T-cell (primary cell): ENCODE results near the gene TRIM15. TPM values are rescaled to one million over a fixed set of nuclear protein-coding genes. Genes with fewer than 3 reads are reported as not detected.

Source experiments
- ATAC-seq, 4 experiments: fragments of 200-7000 bp in 3 of 4; fragments of 150-1000 bp in 1 of 4; cut with Tn5 transposase; replicated peaks in 1 of 4; 1 replicate in 3 of 4; 2 replicates in 1 of 4; pipeline ENCODE4 v1.10.0; 2021; ENCODE audit warnings: moderate library complexity in 3 of 4, mild to moderate bottlenecking in 2 of 4, moderate number of reproducible peaks in 1 of 4
- CTCF ChIA-PET, 2 donors: fragments of 300-600 bp; sonication (Branson Sonifier 250); formaldehyde crosslinking; loops; one replicate each; lab custom pipeline; 2022; ENCODE audit warnings: antibody characterized with exemption in 2 of 2; lab: Charles Lee
- POLR2A ChIA-PET, 2 donors: fragments of 300-600 bp; sonication (Branson Sonifier 250); formaldehyde crosslinking; loops; one replicate each; lab custom pipeline; 2022; ENCODE audit warnings: antibody characterized with exemption in 2 of 2; lab: Charles Lee
- DNase-seq, 35 experiments: peaks; one replicate each; pipeline versions ENCODE4 v3.0.0 to v3.0.0-alpha.2; 2013 to 2023
- H3K27ac ChIP-seq: one replicate; pipeline ENCODE4 v1.5.1; 2013; ENCODE audit warnings: low read length
- H3K27me3 ChIP-seq, 2 experiments: replicated peaks in 1 of 2; 1 replicate in 1 of 2; 2 replicates in 1 of 2; pipeline versions ENCODE4 v1.6.1 to v1.7.0; 2013; ENCODE audit warnings: low read length in 1 of 2, mixed read lengths in 1 of 2; ENCODE audit not compliant: control insufficient read depth in 2 of 2, insufficient read depth in 2 of 2; ENCODE audit errors: extremely low read depth in 1 of 2
- H3K36me3 ChIP-seq, 2 donors: 1 replicate in 1 of 2; 2 replicates in 1 of 2; pipeline versions ENCODE4 v1.6.1 to v1.7.0; 2013; ENCODE audit warnings: low read length in 1 of 2; ENCODE audit not compliant: control insufficient read depth in 2 of 2, insufficient read depth in 1 of 2; ENCODE audit errors: extremely low read depth in 1 of 2
- H3K4me1 ChIP-seq, 2 experiments: 1 replicate in 1 of 2; 2 replicates in 1 of 2; pipeline versions ENCODE4 v1.6.1 to v1.7.0; 2013; ENCODE audit warnings: low read length in 2 of 2, mixed read lengths in 1 of 2; ENCODE audit not compliant: insufficient read depth in 2 of 2, control insufficient read depth in 1 of 2; ENCODE audit errors: extremely low read depth in 1 of 2
- H3K4me3 ChIP-seq, 2 donors: 1 replicate in 1 of 2; 2 replicates in 1 of 2; pipeline versions ENCODE4 v1.5.1 to v1.7.0; 2013; ENCODE audit warnings: mild to moderate bottlenecking in 2 of 2, low read length in 1 of 2, moderate library complexity in 1 of 2; ENCODE audit not compliant: control insufficient read depth in 1 of 2; ENCODE audit errors: extremely low read depth in 1 of 2
- H3K9me3 ChIP-seq: 2 replicates; pipeline ENCODE4 v1.7.0; 2013
- H3K27ac Mint-ChIP-seq, 2 donors: one replicate each; pipeline ENCODE4 v1.8.0; 2020 to 2021; ENCODE audit warnings: mild to moderate bottlenecking in 2 of 2, mixed read lengths in 2 of 2
- H3K27me3 Mint-ChIP-seq, 2 donors: one replicate each; pipeline ENCODE4 v1.8.0; 2021 to 2022; ENCODE audit warnings: mixed read lengths in 2 of 2
- H3K36me3 Mint-ChIP-seq: one replicate; pipeline ENCODE4 v1.8.0; 2021; ENCODE audit warnings: mixed read lengths
- H3K4me1 Mint-ChIP-seq, 3 donors: one replicate each; pipeline ENCODE4 v1.8.0; 2020 to 2022; ENCODE audit warnings: mixed read lengths in 3 of 3, mild to moderate bottlenecking in 1 of 3
- H3K4me3 Mint-ChIP-seq, 3 donors: one replicate each; pipeline ENCODE4 v1.8.0; 2020 to 2022; ENCODE audit warnings: mild to moderate bottlenecking in 3 of 3, mixed read lengths in 3 of 3, moderate library complexity in 3 of 3
- H3K9me3 Mint-ChIP-seq, 3 donors: one replicate each; pipeline ENCODE4 v1.8.0; 2020 to 2022; ENCODE audit warnings: mixed read lengths in 3 of 3
- WGBS: methylation state at CpG from one replicate; pipeline ENCODE4 v1.1.5; 2013; ENCODE audit warnings: missing lambda C conversion rate; ENCODE audit not compliant: insufficient coverage; 5-methylcytosine and 5-hydroxymethylcytosine counted together
- total RNA-seq, 35 experiments: library from RNA in 6 of 35; stranded (reverse) in 6 of 35; fragments of 120-200 nt in 1 of 35; gene quantifications; one replicate each; pipeline versions ENCODE4 v1.2.1 to v1.2.4 and lab custom pipeline; 2013 to 2026

TRIM15 gene
- total RNA-seq, 5 donors from 2014 or later (not counting 1 experiment from before 2014, with no cell fraction given): not detected

DNA sequence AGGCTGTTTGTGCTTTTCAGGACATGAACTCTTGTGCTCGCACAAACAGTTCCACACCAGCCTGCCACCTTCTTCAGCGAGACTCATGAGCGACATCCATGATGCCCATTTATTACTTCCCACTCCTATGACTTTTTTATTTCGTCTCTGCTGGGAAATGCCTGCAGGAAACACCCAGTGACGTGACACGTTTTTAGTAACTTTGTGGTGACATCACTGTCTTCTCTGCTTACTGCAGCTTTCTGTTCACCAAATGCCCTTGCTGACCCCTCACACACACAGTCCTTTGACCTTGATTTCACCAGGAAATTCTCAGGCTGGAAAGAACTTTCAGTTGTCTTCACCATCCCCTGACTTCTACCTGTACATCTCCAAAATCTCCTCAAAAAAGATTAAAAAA, 18.5 kb upstream of the TRIM15 start:
- Histone ChIP-seq H3K27me3 (peaks cover 0 to 16% of the 10 kb centered on the region in 2 experiments), H3K27ac (no peak overlapping the region), H3K4me3 (no peak overlapping the region), H3K36me3 (no peaks in the 10 kb centered on the region), H3K9me3 (no peaks in the 10 kb centered on the region), H3K4me1 (no peaks in the 10 kb centered on the region)
- ChIA-PET CTCF (interaction anchor here in 1 of 2 donors (0.7 kb wide), 1 partner anchor 21 kb away, joined by 3 read pairs; no protein-coding TSS in a partner anchor), POLR2A (no interaction called here)
- Mint-ChIP-seq H3K27ac (no peak overlapping the region), H3K27me3 (peaks cover 41 to 44% of the 10 kb centered on the region in 2 donors), H3K9me3 (no peaks in the 10 kb centered on the region), H3K36me3 (no peaks in the 10 kb centered on the region), H3K4me1 (no peaks in the 10 kb centered on the region), H3K4me3 (no peak overlapping the region)
- WGBS: 83% methylated on average over 6 of the region's 6 CpGs
- no peak for ATAC-seq
- DNase-seq: no peak

DNA sequence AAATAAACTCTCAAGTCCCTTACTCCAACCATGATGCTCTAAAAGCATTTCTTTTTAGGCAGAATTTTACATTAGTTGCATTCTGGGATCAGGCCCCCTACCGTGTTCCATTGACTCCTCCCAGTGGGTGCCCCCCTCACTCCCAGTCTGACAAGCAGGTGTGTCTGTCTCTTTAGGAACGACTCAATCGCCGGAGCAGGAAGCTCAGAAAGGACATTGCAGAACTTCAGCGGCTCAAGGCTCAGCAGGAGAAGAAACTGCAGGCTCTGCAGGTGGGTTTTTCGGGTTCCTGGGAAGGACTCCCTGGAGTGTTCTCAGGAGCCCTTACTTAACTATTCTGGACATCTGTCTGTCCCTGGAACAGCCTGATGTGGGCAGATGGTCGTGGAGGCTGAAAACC, 17.5 kb upstream of the TRIM15 start:
- Mint-ChIP-seq H3K27ac (no peak overlapping the region), H3K4me1 (no peaks in the 10 kb centered on the region), H3K36me3 (no peaks in the 10 kb centered on the region), H3K4me3 (no peak overlapping the region), H3K27me3 (peaks cover 40 to 47% of the 10 kb centered on the region in 2 donors), H3K9me3 (no peaks in the 10 kb centered on the region)
- CTCF ChIA-PET: no interaction called here
- Histone ChIP-seq H3K27me3 (peaks cover 0 to 15% of the 10 kb centered on the region in 2 experiments), H3K4me3 (no peak overlapping the region), H3K4me1 (no peaks in the 10 kb centered on the region), H3K36me3 (no peaks in the 10 kb centered on the region), H3K9me3 (no peaks in the 10 kb centered on the region), H3K27ac (no peak overlapping the region)
- WGBS: 77% methylated on average over 7 of the region's 7 CpGs
- POLR2A ChIA-PET: no interaction called here
- ATAC-seq (no peak), DNase-seq (no peak)

DNA sequence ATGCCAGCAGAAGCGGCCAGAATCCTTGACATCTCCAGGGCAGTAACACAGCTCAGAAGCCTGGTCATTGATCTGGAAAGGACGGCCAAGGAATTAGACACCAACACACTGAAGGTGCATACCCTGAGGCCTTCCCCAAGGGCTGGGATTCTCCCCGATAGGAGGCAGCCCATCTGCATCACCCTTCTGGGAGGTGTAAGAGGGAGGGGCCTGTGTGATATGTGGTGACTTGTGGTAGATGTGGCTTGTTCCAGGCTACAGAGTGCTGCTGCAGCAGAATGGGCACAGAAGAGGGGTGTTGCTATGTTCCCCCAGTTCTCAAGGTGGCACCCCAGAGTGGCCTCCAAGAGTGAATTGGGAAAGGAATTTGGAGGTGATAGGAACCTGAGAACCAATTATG, 16.2 kb upstream of the TRIM15 start:
- H3K27ac ChIP-seq: no peak overlapping the region
- 43% methylated on average over 2 of the region's 3 CpGs for WGBS
- Mint-ChIP-seq H3K4me3 (no peak overlapping the region), H3K4me1 (peaks cover 0 to 4% (median 4%) of the 10 kb centered on the region in 3 donors), H3K9me3 (no peaks in the 10 kb centered on the region), H3K27me3 (peaks cover 30 to 43% of the 10 kb centered on the region in 2 donors), H3K36me3 (no peaks in the 10 kb centered on the region), H3K27ac (no peak overlapping the region)
- H3K4me1 ChIP-seq: no peaks in the 10 kb centered on the region
- no peaks in the 10 kb centered on the region for H3K36me3 ChIP-seq
- CTCF ChIA-PET: interaction anchor here in 1 of 2 donors (0.7 kb wide), 1 partner anchor 43 kb away, joined by 3 read pairs; no protein-coding TSS in a partner anchor
- ATAC-seq (no peak), DNase-seq (no peak)
- no peak overlapping the region for H3K4me3 ChIP-seq
- H3K9me3 ChIP-seq: no peaks in the 10 kb centered on the region
- H3K27me3 ChIP-seq: peaks cover 0 to 11% of the 10 kb centered on the region in 2 experiments
- POLR2A ChIA-PET: interaction anchor here in 1 of 2 donors (0.5 kb wide), 1 partner anchor 95 kb away, joined by 5 read pairs; no protein-coding TSS in a partner anchor

DNA sequence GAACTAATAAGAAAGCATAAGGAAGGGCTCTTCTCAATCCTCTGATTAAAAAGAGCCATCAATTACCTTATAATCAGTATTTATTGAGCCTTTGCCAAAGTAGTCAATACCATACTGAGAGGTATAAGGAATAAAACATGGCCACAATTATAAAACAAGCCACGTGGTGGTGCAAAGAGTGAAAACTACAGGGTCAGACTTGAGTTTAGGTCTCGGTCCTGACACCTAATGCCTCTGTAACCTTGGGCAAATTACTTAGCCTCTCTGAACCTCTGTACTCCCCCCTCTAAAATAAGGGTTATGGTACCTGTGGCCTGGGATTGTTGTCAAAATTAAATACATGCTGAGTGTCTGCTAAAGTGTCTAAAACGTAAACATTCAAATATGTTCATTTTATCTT, 14.1 kb upstream of the TRIM15 start:
- H3K27ac ChIP-seq: no peak overlapping the region
- H3K36me3 ChIP-seq: no peaks in the 10 kb centered on the region
- ChIA-PET POLR2A (no interaction called here), CTCF (no interaction called here)
- Mint-ChIP-seq H3K36me3 (no peaks in the 10 kb centered on the region), H3K27ac (no peak overlapping the region), H3K27me3 (peaks cover 31 to 43% of the 10 kb centered on the region in 2 donors), H3K4me1 (peaks cover 0 to 4% (median 4%) of the 10 kb centered on the region in 3 donors), H3K9me3 (no peaks in the 10 kb centered on the region), H3K4me3 (no peak overlapping the region)
- H3K4me3 ChIP-seq: no peak overlapping the region
- H3K27me3 ChIP-seq: peaks cover 0 to 23% of the 10 kb centered on the region in 2 experiments
- no peaks in the 10 kb centered on the region for H3K4me1 ChIP-seq
- ATAC-seq (no peak), DNase-seq (no peak)
- H3K9me3 ChIP-seq: no peaks in the 10 kb centered on the region
- WGBS: no CpG with 5 or more reads among the region's 3 CpGs

DNA sequence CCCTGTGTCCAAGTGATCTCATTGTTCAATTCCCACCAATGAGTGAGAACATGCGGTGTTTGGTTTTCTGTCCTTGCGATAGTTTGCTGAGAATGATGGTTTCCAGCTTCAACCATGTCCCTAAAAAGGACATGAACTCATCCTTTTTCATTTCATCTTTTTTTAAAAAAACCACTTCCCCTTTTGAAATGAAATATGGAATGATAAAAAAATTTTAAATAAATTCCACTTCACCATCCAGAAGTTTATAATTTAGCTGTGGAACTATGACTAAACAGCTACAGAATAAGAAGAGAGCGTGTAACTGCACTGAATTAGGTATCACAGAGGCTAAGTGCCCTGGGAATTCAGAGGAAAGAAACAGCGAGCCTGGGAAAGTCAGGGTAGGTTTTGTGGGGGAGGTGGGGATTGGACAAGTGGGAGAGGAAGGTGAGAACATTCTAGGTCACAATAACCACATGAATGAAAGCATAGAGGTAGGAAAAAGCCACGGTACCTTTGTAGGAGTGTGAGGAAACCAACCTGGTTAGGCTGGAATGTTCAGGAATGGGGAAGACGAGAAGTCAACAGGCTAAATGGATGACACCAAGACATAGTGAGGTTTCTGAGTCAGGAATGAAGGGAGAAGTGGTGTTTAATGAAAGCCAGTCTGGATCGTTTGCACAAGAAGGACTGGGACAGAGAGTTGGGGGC, 13.3 kb upstream of the TRIM15 start:
- no peaks in the 10 kb centered on the region for H3K36me3 Mint-ChIP-seq
- Histone ChIP-seq H3K27me3 (peaks cover 0 to 29% of the 10 kb centered on the region in 2 experiments), H3K4me1 (no peaks in the 10 kb centered on the region), H3K4me3 (no peak overlapping the region), H3K27ac (no peak overlapping the region), H3K9me3 (no peaks in the 10 kb centered on the region), H3K36me3 (no peaks in the 10 kb centered on the region)
- ATAC-seq (no peak), DNase-seq (no peak)
- H3K27ac Mint-ChIP-seq: no peak overlapping the region
- no peak overlapping the region for H3K4me3 Mint-ChIP-seq
- ChIA-PET POLR2A (no interaction called here), CTCF (no interaction called here)
- H3K9me3 Mint-ChIP-seq: no peaks in the 10 kb centered on the region
- 56% methylated on average over 5 of the region's 7 CpGs for WGBS
- H3K4me1 Mint-ChIP-seq: peaks cover 0 to 4% (median 4%) of the 10 kb centered on the region in 3 donors
- peaks cover 29 to 36% of the 10 kb centered on the region in 2 donors for H3K27me3 Mint-ChIP-seq

DNA sequence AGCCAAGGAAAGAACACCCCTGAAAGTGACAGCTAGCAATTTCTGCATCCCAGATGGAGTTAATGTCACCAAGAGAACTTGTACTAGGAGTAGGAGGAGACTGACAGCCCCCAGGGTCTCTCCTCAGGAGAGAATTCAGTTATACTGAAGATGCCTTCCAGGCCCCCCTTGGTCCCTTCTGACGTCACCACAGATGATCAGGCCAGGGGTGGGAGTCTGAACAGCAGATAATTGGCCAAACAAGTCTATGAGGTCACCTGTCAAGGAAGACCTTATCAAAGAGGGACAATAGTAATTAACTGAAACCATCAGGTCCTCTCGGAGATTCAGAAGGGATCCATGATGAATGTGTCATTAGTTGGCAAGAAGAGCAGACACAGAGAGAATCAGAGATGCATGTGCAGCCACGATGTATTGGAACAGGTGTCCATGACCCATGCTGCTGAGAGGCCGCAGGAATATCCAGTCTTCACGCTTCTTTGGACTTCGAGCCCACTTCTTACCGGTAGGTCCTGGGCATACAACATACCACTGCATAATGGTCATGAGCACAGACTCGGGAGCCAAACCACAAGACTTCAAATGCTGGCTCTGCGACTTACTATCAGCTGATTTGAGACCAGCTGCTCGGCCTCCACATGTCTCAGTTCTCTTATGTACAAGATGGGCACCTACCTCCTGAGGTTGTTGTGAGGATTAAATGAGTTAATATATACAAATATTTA, 12.5 kb upstream of the TRIM15 start:
- Histone ChIP-seq H3K9me3 (no peaks in the 10 kb centered on the region), H3K4me3 (no peak overlapping the region), H3K27me3 (peaks cover 0 to 31% of the 10 kb centered on the region in 2 experiments), H3K4me1 (no peaks in the 10 kb centered on the region), H3K27ac (no peak overlapping the region), H3K36me3 (no peaks in the 10 kb centered on the region)
- DNase-seq (no peak), ATAC-seq (no peak)
- Mint-ChIP-seq H3K4me1 (peaks cover 0 to 4% (median 4%) of the 10 kb centered on the region in 3 donors), H3K27me3 (peaks cover 31 to 36% of the 10 kb centered on the region in 2 donors), H3K9me3 (no peaks in the 10 kb centered on the region), H3K4me3 (no peak overlapping the region), H3K27ac (no peak overlapping the region), H3K36me3 (no peaks in the 10 kb centered on the region)
- WGBS: 88% methylated on average over 8 of the region's 10 CpGs
- POLR2A ChIA-PET: no interaction called here
- CTCF ChIA-PET: no interaction called here
